NCI-H2227 treated with DMSO at 0.1 percent for 48 hours (cell line): ENCODE results near the gene MYO10.

Source experiments
- DNase-seq: peaks from one replicate; lab custom pipeline; 2025; lab: John Stamatoyannopoulos, UW

Gene MYO10

GRCh38 chr5:16916262-16916878, 19.7 kb downstream of the MYO10 start:
- DNase-seq, result no peak

GRCh38 chr5:16914584-16914983, 21.5 kb downstream of the MYO10 start:
- DNase-seq, result no peak

GRCh38 chr5:16914108-16914435, 22.0 kb downstream of the MYO10 start:
- no peak for DNase-seq

- DNase-seq, result no peak
These were observed 22.6 kb downstream of the MYO10 start for GRCh38 chr5:16913187-16914107.

DNA sequence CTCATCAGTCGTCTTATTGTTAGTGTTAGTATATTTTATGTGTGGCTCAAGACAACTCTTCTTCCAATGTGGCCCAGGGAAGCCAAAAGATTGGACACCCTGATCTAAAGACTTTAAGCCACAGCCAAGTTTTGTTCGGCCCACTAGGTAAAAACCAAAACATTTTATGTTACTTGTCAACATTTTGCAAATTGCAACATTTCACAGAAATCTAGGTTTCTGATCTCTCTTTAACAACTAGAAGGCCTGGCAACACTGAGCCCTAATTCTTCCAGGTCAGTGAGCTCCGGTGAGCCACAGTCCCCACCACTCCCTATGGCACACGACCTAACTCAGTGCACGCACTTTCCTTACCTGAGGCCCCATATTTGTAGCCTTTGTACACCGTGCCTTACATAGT, 24.0 kb downstream of the MYO10 start:
- DNase-seq, result no peak

DNA sequence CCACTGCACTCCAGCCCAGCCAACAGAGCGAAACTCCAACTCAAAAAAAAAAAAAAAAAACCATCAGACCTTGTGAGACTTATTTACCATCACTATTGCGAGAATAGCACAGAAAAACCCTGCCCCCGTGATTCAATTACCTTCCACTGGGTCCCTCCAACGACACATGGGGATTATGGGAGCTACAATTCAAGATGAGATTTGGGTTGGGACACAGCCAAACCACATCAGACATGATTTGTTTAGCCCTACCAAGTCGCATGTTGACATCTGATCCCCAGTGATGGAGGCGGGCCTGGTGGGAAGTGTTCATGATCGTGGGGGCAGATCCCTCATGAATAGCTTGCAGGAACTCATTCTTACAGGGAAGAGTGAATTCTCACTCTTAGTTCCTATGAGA, 26.6 kb downstream of the MYO10 start:
- DNase-seq, result no peak

- DNase-seq, result no peak
These were observed 28.8 kb downstream of the MYO10 start for GRCh38 chr5:16907270-16907669.

GRCh38 chr5:16906255-16906654, 29.8 kb downstream of the MYO10 start:
- DNase-seq, result no peak

GRCh38 chr5:16903480-16904300, 32.4 kb downstream of the MYO10 start:
- no peak for DNase-seq

- DNase-seq, result no peak
These were observed 33.2 kb downstream of the MYO10 start for GRCh38 chr5:16902846-16903245.

DNA sequence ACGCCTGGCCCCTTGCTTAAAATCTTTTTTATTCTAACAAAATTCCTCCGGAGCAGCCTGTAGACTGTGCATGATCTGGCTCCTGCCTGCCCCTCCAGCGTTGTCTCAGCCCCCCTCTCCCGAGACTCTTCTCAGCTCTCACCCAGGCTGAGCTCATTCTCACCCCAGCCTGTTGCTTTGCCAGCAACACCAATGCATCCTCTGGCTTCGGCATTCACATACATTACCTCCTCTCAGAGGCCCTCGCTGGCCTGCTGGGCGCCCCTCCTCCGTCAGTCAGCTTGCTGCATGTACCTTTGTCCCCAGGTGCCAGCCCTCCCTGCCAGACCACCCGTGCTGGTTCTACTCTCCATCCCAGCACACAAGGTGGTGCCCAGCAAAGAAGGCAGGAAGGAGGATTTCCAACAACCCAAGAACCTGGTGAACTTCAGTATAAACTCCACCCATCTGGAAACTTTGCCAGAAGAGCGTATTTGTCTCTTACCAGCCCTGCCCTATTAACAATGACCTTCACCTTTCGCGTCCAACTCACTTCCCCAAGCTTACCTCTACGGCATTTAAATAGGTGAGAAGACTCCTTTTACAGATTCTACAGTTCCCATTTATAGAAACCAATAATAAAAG, 35.0 kb downstream of the MYO10 start:
- DNase-seq, result no peak

DNA sequence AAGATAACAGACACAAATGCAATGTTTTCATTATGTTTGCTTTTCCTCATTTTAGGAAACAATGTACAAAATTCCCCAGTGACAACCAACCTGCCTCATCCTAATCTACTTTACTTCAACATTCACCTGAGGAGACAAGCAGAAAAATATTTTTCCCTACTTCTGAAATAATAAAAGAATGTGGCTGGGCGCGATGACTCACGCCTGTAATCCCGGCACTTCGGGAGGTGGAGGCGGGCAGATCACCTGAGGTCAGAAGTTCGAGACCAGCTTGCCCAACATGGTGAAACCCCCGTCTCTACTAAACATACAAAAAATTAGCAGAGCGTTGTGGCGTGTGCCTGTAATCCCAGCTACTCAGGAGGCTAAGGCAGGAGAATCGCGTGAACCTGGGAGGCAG, 36.9 kb downstream of the MYO10 start:
- no peak for DNase-seq

DNA sequence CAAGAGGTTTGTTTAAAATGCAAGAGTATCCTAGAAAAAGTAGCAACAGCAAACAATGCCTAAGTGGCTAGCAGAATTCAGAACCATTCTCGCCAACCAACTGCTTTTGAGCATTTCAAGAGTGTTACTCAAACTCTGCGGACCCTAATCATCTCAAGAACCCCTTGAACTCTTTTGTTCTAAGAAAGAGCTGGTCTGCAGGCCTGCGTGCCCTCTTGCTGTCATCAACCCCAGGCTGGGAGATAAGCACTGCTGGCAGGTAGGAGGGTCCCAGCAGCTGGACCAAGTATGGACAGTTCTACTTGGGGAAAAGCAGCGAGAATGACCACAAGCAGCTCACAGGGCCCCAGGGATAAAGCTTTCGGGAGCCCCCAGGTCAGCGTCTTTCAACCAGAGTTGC, 38.3 kb downstream of the MYO10 start:
- no peak for DNase-seq

GRCh38 chr5:16897284-16897704, 38.8 kb downstream of the MYO10 start:
- DNase-seq, result no peak

GRCh38 chr5:16896767-16897166, 39.3 kb downstream of the MYO10 start:
- DNase-seq, result no peak

DNA sequence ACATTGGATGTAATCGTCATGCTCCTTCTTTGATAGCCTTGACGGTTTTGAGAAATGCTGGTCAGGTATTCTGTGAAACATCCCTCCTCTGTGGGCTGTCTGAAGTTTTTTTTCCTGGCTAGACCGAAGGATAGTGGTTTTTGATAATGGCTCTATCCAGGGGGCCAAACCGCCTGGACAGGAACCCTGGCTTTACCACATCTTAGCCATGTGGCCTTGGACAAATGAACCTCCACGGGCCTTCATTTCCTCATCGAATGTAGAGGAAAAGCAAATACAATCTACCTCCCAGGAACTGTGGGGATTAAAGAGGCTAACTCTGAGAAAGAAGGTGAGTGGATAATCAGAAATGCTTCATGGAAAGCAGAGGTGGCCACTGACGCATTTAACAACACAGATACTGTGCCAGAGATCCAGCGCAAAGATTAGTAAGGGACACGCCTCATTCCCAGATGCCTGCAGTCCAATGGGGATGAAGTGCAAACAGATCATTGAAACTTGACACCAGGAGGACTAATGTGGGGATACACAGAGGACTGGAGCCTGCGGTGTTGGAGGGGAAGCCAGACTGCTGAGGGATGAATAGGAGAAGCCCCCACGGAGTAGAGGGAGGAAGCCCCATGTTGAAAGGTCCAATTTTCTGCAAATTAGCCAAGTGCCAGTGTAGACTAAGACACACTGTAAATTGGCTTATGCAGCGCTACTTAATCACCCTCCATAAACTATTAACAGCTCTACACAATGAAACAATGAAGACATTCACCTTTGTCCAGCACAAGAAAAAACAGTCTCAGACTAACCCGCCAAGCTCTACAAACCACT, 41.6 kb downstream of the MYO10 start:
- DNase-seq, result no peak

GRCh38 chr5:16891033-16891432, 45.1 kb downstream of the MYO10 start:
- DNase-seq, result no peak

DNA sequence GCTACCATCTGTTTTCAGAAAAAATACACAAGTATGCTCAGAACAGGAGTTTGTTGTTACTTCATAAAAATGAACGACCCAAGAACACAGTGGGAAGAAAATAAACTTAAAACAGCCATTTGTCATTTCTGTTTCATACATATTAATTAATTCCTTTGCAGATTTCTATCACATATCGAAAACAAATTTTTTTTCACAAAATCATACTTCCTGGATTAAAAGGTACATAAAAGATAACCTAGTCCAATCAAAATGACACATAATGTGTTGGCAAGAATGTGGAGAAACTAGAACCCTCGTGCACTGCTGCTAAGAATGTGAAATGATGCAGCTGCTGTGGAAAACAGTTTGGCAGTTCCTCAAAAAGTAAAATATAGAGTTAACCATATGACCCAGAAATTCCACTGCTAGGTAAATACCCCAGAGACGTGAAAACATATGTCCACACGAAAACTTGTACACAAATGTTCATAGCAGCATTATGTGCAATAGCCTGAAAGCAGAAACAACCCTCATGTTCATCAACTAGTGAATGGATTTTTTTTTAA, 46.0 kb downstream of the MYO10 start:
- DNase-seq, result no peak

GRCh38 chr5:16889203-16889971, 46.7 kb downstream of the MYO10 start:
- DNase-seq, result no peak

DNA sequence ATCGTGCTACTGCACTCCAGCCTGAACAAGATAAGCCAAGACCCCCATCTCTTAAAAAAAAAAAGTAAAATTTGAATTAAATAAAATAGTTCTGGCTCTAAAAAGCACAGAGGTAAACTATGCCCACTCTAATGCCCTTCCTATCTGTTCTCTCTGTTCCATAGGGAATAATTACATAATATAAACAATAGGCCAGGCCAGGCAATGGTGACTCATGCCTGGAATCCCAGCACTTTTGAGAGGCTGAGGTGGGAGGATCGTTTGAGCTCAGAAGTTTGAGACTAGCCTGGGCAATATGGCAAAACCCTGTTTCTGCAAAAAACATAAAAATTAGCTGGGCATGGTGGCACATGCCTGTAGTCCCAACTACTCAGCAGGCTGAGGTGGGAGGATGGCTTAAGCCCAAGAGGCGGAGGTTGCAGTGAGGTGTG, 47.4 kb downstream of the MYO10 start:
- DNase-seq, result no peak
